ENCODE results near the gene ART5. TPM values are rescaled to one million over a fixed set of nuclear protein-coding genes. Genes with fewer than 3 reads are reported as not detected.

Gene ART5
- polyA plus RNA-seq, 2 of the 4 experiments (the other 2 are of a cell fraction): 0.08 to 0.30 TPM

DNA sequence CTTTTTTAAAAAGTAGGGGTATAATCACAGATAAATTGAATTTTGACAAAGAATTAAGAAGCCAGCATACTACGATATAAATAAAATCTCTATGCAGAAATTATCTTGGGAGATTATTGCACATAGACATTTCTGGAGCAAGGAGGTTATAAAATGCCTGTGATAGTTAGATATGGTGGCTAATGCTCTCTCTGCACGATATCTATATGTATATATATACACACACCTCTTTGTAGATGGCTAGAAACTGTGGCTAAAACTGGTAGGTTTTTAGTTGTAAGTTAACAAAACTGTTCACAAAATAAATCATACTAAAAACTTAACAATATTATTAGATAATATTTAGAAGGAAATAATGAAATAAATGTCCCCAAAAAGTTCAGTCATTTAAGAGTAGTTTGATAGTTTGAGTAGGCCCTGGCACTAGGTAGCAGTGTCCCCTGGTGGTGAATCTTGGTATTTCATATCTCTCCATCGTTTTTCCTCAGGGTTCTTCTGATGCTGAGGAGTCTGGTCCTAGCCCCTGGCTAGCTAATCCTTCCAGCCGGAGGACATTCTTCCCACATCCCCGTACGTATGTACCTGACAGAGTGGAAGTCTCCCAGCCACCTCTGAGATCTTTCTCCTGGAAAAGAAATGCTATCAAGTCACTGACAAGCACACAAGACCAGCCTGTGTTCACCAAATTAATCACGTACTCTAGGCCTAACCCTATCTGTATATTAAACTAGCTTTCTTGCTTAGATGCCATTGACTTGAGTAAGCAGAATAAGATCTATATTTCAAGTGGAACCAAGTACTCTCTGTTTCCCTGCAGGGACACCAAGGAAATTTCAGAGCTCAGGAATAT, 32.2 kb downstream of the ART5 start:
- ChIA-PET CTCF (interaction anchor here (0.5 to 2.1 kb wide), 9 partner anchors 9 to 245 kb away, joined by 3 to 9 read pairs (median 3); no protein-coding TSS in a partner anchor), POLR2A (interaction anchor here (1.3 kb wide), 1 partner anchor 188 kb away, joined by 3 read pairs; the partner anchor contains the start of gene NUP98)
- FAIRE-seq: no peak
- DNase-seq (ENCODE audit: low read depth in 1 of 2, low spot score in 1 of 2): peak; percentile 47
- WGBS (ENCODE audit: missing lambda C conversion rate): 39% methylated on average over 7 of the region's 7 CpGs
- ATAC-seq: peak; percentile 52 to 89; a peak in 4 of 6 replicates
- TF ChIP-seq RNF2 (IDR thresholded peaks at IDR 0.05; ENCODE audit: borderline replicate concordance, low read depth) (no peak), RAD21 (conservative IDR thresholded peaks at IDR 0.05 in 1 of 2, IDR thresholded peaks at IDR 0.05 in 1 of 2) (peak; percentile 76 to 88), SMC3 (IDR thresholded peaks at IDR 0.05) (peak; percentile 81)
- TF ChIP-seq, protein P1, sequence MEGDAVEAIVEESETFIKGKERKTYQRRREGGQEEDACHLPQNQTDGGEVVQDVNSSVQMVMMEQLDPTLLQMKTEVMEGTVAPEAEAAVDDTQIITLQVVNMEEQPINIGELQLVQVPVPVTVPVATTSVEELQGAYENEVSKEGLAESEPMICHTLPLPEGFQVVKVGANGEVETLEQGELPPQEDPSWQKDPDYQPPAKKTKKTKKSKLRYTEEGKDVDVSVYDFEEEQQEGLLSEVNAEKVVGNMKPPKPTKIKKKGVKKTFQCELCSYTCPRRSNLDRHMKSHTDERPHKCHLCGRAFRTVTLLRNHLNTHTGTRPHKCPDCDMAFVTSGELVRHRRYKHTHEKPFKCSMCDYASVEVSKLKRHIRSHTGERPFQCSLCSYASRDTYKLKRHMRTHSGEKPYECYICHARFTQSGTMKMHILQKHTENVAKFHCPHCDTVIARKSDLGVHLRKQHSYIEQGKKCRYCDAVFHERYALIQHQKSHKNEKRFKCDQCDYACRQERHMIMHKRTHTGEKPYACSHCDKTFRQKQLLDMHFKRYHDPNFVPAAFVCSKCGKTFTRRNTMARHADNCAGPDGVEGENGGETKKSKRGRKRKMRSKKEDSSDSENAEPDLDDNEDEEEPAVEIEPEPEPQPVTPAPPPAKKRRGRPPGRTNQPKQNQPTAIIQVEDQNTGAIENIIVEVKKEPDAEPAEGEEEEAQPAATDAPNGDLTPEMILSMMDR (IDR thresholded peaks at IDR 0.05): peak; percentile 89
- TF ChIP-seq, protein P2, sequence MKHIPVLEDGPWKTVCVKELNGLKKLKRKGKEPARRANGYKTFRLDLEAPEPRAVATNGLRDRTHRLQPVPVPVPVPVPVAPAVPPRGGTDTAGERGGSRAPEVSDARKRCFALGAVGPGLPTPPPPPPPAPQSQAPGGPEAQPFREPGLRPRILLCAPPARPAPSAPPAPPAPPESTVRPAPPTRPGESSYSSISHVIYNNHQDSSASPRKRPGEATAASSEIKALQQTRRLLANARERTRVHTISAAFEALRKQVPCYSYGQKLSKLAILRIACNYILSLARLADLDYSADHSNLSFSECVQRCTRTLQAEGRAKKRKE (CRISPR knock-in tag; IDR thresholded peaks at IDR 0.05; ENCODE audit: low read depth): no peak
- H3K4me1 ChIP-seq: no peaks in the 10 kb centered on the region
- H3K4me2 ChIP-seq: no peak overlapping the region
- H3K9me3 ChIP-seq: no peaks in the 10 kb centered on the region
- no peak overlapping the region for H3K27ac ChIP-seq
- no peak overlapping the region for H3K4me3 ChIP-seq

DNA sequence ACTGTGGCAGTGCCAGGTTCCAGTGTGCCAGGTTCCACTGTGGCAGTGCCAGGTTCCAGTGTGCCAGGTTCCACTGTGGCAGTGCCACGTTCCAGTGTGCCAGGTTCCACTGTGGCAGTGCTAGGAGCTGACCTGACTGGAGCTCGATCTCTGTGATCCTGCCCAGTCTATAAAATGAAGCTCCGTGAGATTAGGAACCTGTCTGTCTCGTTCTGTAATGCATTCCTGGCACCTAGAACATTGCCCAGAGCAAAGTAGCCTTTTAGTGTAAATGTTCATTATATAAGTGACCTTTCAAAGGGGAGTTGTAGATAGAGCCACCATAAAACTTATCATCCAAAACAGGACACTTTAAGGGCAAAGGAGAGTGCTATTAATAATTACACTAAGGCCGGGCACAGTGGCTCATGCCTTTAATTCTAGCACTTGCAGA, 36.0 kb downstream of the ART5 start:
- DNase-seq (ENCODE audit: low read depth in 1 of 2, low spot score in 1 of 2): no peak
- CTCF ChIA-PET: interaction anchor here (1.4 kb wide), 1 partner anchor 20 kb away, joined by 4 read pairs; no protein-coding TSS in a partner anchor
- no peak for FAIRE-seq
- no peak overlapping the region for H3K4me2 ChIP-seq
- no peaks in the 10 kb centered on the region for H3K4me1 ChIP-seq
- H3K9me3 ChIP-seq: no peaks in the 10 kb centered on the region
- peak in 1 of 2 experiments; percentile 25; a peak in 1 of 6 replicates for ATAC-seq
- POLR2A ChIA-PET: no interaction called here
- H3K27ac ChIP-seq: no peak overlapping the region
- no peak overlapping the region for H3K4me3 ChIP-seq
- TF ChIP-seq, protein P3, sequence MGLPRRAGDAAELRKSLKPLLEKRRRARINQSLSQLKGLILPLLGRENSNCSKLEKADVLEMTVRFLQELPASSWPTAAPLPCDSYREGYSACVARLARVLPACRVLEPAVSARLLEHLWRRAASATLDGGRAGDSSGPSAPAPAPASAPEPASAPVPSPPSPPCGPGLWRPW (IDR thresholded peaks at IDR 0.05): no peak
- TF ChIP-seq, protein P1 (IDR thresholded peaks at IDR 0.05): no peak
- no peak for TF ChIP-seq POLR2AphosphoS2 (conservative IDR thresholded peaks at IDR 0.05; ENCODE audit: low read length)
- no peak for TF ChIP-seq JUNB (IDR thresholded peaks at IDR 0.05)
- TF ChIP-seq, protein P4, sequence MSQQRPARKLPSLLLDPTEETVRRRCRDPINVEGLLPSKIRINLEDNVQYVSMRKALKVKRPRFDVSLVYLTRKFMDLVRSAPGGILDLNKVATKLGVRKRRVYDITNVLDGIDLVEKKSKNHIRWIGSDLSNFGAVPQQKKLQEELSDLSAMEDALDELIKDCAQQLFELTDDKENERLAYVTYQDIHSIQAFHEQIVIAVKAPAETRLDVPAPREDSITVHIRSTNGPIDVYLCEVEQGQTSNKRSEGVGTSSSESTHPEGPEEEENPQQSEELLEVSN (IDR thresholded peaks at IDR 0.05; ENCODE audit: borderline replicate concordance, low read depth): no peak
- TF ChIP-seq BHLHE40 (IDR thresholded peaks at IDR 0.05; ENCODE audit: low read depth, low read length): no peak
- no peak for TF ChIP-seq RARB (CRISPR knock-in tag; IDR thresholded peaks at IDR 0.05)
- TF ChIP-seq MAZ (IDR thresholded peaks at IDR 0.05; ENCODE audit: borderline replicate concordance, low read depth, low read length): no peak
- TF ChIP-seq HOXB13 (CRISPR knock-in tag; IDR thresholded peaks at IDR 0.05; ENCODE audit: low read depth): no peak
- TF ChIP-seq NPAS2 (CRISPR knock-in tag; IDR thresholded peaks at IDR 0.05; ENCODE audit: borderline replicate concordance): no peak
- TF ChIP-seq, protein P2 (CRISPR knock-in tag; IDR thresholded peaks at IDR 0.05; ENCODE audit: low read depth): no peak
- no peak for TF ChIP-seq FOXS1 (CRISPR knock-in tag; IDR thresholded peaks at IDR 0.05)
- TF ChIP-seq, protein P5, sequence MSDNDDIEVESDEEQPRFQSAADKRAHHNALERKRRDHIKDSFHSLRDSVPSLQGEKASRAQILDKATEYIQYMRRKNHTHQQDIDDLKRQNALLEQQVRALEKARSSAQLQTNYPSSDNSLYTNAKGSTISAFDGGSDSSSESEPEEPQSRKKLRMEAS (IDR thresholded peaks at IDR 0.05): no peak
- TF ChIP-seq CBX8 (IDR thresholded peaks at IDR 0.05): no peak
- TF ChIP-seq RFX5 (IDR thresholded peaks at IDR 0.05): no peak
- TF ChIP-seq HEYL (CRISPR knock-in tag; IDR thresholded peaks at IDR 0.05): no peak
- 49% methylated on average over 5 of the region's 5 CpGs for WGBS (ENCODE audit: missing lambda C conversion rate)
